ENCODE measurements around the gene SELENOF. TPM values are rescaled to one million over a fixed set of nuclear protein-coding genes. Genes with fewer than 3 reads are reported as not detected.

SELENOF gene
- total and polyA plus RNA-seq, 2 of the 13 experiments (the other 11 are each of a cell fraction or from before 2014, with no cell fraction given) = 133 to 163 TPM

DNA sequence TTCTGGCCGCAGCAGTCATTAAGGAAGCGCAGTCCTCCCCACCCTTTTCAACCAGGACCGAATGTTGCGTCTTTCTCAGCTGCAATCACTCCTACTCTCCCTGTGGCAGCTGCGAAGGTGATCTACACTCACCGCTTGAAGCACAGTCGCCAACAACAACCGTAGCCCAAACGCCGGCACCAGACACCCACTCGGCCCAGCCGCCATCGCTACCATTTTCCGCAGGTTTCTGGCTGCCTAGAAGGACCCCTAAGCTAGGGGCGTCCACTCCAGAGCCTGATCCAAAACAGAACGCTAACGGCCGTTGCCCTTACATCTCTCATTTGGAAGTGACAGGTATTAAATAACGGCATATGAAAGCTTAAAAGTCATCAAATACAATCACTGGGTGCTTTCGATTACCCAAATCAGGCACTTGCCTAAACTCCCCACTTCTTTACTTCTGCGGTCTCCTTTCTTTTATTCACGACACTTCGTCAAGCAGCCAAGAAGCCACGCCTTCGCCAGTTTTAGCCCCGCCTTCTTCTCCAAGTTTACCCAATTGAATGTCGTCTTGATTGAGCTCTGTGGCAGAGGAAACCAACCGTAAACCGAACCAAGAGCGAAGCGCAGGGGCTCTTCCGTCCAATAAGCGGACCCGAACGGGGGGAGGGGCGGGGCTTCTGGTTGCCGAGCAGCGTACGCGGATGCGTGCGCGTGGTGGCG, at the start of gene SELENOF (continued):
- TF ChIP-seq, protein P1, sequence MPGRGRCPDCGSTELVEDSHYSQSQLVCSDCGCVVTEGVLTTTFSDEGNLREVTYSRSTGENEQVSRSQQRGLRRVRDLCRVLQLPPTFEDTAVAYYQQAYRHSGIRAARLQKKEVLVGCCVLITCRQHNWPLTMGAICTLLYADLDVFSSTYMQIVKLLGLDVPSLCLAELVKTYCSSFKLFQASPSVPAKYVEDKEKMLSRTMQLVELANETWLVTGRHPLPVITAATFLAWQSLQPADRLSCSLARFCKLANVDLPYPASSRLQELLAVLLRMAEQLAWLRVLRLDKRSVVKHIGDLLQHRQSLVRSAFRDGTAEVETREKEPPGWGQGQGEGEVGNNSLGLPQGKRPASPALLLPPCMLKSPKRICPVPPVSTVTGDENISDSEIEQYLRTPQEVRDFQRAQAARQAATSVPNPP (CRISPR knock-in tag; IDR thresholded peaks at IDR 0.05) = no peak
- TF ChIP-seq ARID2 (CRISPR knock-in tag; IDR thresholded peaks at IDR 0.05; ENCODE audit: borderline replicate concordance) (0 out of 2 replicates have a peak, but pooled peaks have one; percentile 39), ZBTB3 (CRISPR knock-in tag; IDR thresholded peaks at IDR 0.05; ENCODE audit: borderline replicate concordance, low read depth) (peak; percentile 61; the same call in 1 of the 2 replicates), CC2D1A (CRISPR knock-in tag; IDR thresholded peaks at IDR 0.05) (no peak), ZKSCAN5 (CRISPR knock-in tag; IDR thresholded peaks at IDR 0.05) (no peak), HNRNPLL (IDR thresholded peaks at IDR 0.05; ENCODE audit: low read depth, low read length, poor library complexity, severe bottlenecking) (no peak), MBD4 (IDR thresholded peaks at IDR 0.05; ENCODE audit: borderline replicate concordance, low read length) (no peak), ZNF451 (CRISPR knock-in tag; IDR thresholded peaks at IDR 0.05) (no peak), ZSCAN29 (CRISPR knock-in tag; conservative IDR thresholded peaks at IDR 0.05) (no peak)
- TF ChIP-seq, protein P2, sequence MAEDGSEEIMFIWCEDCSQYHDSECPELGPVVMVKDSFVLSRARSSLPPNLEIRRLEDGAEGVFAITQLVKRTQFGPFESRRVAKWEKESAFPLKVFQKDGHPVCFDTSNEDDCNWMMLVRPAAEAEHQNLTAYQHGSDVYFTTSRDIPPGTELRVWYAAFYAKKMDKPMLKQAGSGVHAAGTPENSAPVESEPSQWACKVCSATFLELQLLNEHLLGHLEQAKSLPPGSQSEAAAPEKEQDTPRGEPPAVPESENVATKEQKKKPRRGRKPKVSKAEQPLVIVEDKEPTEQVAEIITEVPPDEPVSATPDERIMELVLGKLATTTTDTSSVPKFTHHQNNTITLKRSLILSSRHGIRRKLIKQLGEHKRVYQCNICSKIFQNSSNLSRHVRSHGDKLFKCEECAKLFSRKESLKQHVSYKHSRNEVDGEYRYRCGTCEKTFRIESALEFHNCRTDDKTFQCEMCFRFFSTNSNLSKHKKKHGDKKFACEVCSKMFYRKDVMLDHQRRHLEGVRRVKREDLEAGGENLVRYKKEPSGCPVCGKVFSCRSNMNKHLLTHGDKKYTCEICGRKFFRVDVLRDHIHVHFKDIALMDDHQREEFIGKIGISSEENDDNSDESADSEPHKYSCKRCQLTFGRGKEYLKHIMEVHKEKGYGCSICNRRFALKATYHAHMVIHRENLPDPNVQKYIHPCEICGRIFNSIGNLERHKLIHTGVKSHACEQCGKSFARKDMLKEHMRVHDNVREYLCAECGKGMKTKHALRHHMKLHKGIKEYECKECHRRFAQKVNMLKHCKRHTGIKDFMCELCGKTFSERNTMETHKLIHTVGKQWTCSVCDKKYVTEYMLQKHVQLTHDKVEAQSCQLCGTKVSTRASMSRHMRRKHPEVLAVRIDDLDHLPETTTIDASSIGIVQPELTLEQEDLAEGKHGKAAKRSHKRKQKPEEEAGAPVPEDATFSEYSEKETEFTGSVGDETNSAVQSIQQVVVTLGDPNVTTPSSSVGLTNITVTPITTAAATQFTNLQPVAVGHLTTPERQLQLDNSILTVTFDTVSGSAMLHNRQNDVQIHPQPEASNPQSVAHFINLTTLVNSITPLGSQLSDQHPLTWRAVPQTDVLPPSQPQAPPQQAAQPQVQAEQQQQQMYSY (CRISPR knock-in tag; IDR thresholded peaks at IDR 0.05) = no peak
- TF ChIP-seq, protein P3, sequence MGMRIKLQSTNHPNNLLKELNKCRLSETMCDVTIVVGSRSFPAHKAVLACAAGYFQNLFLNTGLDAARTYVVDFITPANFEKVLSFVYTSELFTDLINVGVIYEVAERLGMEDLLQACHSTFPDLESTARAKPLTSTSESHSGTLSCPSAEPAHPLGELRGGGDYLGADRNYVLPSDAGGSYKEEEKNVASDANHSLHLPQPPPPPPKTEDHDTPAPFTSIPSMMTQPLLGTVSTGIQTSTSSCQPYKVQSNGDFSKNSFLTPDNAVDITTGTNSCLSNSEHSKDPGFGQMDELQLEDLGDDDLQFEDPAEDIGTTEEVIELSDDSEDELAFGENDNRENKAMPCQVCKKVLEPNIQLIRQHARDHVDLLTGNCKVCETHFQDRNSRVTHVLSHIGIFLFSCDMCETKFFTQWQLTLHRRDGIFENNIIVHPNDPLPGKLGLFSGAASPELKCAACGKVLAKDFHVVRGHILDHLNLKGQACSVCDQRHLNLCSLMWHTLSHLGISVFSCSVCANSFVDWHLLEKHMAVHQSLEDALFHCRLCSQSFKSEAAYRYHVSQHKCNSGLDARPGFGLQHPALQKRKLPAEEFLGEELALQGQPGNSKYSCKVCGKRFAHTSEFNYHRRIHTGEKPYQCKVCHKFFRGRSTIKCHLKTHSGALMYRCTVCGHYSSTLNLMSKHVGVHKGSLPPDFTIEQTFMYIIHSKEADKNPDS (CRISPR knock-in tag; IDR thresholded peaks at IDR 0.05) = no peak
- TF ChIP-seq, protein P4, sequence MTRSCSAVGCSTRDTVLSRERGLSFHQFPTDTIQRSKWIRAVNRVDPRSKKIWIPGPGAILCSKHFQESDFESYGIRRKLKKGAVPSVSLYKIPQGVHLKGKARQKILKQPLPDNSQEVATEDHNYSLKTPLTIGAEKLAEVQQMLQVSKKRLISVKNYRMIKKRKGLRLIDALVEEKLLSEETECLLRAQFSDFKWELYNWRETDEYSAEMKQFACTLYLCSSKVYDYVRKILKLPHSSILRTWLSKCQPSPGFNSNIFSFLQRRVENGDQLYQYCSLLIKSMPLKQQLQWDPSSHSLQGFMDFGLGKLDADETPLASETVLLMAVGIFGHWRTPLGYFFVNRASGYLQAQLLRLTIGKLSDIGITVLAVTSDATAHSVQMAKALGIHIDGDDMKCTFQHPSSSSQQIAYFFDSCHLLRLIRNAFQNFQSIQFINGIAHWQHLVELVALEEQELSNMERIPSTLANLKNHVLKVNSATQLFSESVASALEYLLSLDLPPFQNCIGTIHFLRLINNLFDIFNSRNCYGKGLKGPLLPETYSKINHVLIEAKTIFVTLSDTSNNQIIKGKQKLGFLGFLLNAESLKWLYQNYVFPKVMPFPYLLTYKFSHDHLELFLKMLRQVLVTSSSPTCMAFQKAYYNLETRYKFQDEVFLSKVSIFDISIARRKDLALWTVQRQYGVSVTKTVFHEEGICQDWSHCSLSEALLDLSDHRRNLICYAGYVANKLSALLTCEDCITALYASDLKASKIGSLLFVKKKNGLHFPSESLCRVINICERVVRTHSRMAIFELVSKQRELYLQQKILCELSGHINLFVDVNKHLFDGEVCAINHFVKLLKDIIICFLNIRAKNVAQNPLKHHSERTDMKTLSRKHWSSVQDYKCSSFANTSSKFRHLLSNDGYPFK (CRISPR knock-in tag; IDR thresholded peaks at IDR 0.05; ENCODE audit: borderline replicate concordance) = peak; percentile 97
- TF ChIP-seq, protein P5, sequence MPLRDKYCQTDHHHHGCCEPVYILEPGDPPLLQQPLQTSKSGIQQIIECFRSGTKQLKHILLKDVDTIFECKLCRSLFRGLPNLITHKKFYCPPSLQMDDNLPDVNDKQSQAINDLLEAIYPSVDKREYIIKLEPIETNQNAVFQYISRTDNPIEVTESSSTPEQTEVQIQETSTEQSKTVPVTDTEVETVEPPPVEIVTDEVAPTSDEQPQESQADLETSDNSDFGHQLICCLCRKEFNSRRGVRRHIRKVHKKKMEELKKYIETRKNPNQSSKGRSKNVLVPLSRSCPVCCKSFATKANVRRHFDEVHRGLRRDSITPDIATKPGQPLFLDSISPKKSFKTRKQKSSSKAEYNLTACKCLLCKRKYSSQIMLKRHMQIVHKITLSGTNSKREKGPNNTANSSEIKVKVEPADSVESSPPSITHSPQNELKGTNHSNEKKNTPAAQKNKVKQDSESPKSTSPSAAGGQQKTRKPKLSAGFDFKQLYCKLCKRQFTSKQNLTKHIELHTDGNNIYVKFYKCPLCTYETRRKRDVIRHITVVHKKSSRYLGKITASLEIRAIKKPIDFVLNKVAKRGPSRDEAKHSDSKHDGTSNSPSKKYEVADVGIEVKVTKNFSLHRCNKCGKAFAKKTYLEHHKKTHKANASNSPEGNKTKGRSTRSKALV (CRISPR knock-in tag; IDR thresholded peaks at IDR 0.05) = no peak
